ENCODE results near the gene COL26A1. TPM values are rescaled to one million over a fixed set of nuclear protein-coding genes. Genes with fewer than 3 reads are reported as not detected.

The COL26A1 gene
- total and polyA plus RNA-seq, 8 donors = 0.20 to 0.55 (median 0.31) TPM; not detected in 5

DNA sequence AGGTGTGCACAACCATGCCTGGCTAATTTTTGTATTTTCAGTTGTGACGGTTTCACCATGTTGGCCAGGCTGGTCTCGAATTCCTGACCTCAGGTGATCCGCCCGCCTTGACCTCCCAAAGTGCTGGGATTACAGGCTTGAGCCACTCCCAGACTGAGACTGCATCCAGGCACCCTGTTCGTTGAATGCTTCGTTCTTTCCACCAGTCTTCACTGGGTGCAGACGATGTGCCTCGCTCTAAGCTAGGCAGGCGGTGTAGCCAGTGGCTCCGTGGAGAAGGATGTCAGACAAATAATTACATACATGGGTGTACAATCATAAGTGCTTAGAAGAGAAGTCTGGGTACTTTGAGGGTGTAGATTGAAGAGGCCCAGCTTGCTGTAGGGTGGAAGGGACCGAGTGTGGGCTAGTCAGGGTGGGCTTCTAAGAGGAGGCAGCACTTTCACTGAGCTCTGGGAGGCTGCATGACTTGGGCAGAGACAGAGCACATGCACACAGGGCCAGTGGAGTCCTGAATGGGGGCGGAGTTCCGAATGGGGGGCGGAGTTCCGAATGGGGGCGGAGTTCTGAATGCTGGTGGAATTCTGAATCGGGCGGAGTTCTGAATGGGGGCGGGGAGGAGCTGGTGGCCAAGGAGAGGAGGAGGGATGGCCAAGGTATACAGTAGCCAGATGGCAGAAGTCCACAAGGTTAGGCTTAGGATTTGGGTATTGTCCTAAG, 74.3 kb downstream of the COL26A1 start:
- DNase-seq = no peak
- Histone ChIP-seq H3K36me3 (no peaks in the 10 kb centered on the region), H3K4me3 (no peak overlapping the region), H3K4me1 (peaks cover 0 to 4% (median 2%) of the 10 kb centered on the region in 4 donors), H3K27me3 (peaks cover 0 to 70% (median 17%) of the 10 kb centered on the region in 3 donors), H3K27ac (no peak overlapping the region), H3K9me3 (no peaks in the 10 kb centered on the region)
- 61 to 69% (median 63%) methylated on average over 19 of the region's 19 CpGs for WGBS, 5 donors
- TF ChIP-seq POLR2AphosphoS5 (IDR thresholded peaks at IDR 0.05) (no peak), POLR2A (IDR thresholded peaks at IDR 0.05) (no peak), EP300 (IDR thresholded peaks at IDR 0.05) (no peak)
- TF ChIP-seq, protein P1, sequence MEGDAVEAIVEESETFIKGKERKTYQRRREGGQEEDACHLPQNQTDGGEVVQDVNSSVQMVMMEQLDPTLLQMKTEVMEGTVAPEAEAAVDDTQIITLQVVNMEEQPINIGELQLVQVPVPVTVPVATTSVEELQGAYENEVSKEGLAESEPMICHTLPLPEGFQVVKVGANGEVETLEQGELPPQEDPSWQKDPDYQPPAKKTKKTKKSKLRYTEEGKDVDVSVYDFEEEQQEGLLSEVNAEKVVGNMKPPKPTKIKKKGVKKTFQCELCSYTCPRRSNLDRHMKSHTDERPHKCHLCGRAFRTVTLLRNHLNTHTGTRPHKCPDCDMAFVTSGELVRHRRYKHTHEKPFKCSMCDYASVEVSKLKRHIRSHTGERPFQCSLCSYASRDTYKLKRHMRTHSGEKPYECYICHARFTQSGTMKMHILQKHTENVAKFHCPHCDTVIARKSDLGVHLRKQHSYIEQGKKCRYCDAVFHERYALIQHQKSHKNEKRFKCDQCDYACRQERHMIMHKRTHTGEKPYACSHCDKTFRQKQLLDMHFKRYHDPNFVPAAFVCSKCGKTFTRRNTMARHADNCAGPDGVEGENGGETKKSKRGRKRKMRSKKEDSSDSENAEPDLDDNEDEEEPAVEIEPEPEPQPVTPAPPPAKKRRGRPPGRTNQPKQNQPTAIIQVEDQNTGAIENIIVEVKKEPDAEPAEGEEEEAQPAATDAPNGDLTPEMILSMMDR (IDR thresholded peaks at IDR 0.05) = no peak
- intact Hi-C loops (cut with DNase I; ENCODE audit: low total_unique reads) = no loop called here

DNA sequence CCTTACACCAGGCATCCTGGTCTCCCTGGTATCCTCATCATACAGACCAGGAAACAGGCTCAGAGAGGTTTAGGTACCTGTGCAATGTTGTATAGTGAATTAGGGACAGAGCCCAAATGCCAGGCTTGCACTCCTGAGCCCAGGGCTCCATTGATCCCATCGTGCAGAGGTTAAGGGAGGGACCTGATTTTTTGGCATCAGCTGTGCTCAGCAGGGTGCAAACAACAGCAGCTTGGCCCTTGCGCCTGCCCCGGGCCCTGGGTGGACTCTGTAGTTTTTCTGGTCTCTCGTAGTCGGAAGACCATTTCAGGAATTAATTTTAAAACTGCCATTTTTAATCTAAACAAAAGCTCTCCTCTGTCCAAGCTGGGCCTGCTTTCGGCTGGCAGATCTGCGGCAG, 79.2 kb downstream of the COL26A1 start:
- TF ChIP-seq POLR2AphosphoS5 (IDR thresholded peaks at IDR 0.05) = no peak
- no peak for TF ChIP-seq POLR2A (IDR thresholded peaks at IDR 0.05)
- TF ChIP-seq EP300 (IDR thresholded peaks at IDR 0.05) = no peak
- TF ChIP-seq, protein P1 (IDR thresholded peaks at IDR 0.05) = no peak
- H3K27ac ChIP-seq = no peak overlapping the region
- H3K27me3 ChIP-seq = peaks cover 0 to 31% (median 0%) of the 10 kb centered on the region in 3 donors
- H3K4me1 ChIP-seq = peaks cover 0 to 13% (median 9%) of the 10 kb centered on the region in 4 donors
- intact Hi-C loops (cut with DNase I; ENCODE audit: low total_unique reads) = no loop called here
- H3K4me3 ChIP-seq = no peak overlapping the region
- WGBS, 5 donors = 21 to 42% (median 26%) methylated on average over 6 to 7 of the region's 7 CpGs
- H3K36me3 ChIP-seq = no peaks in the 10 kb centered on the region
- H3K9me3 ChIP-seq = no peaks in the 10 kb centered on the region
- no peak for DNase-seq

DNA sequence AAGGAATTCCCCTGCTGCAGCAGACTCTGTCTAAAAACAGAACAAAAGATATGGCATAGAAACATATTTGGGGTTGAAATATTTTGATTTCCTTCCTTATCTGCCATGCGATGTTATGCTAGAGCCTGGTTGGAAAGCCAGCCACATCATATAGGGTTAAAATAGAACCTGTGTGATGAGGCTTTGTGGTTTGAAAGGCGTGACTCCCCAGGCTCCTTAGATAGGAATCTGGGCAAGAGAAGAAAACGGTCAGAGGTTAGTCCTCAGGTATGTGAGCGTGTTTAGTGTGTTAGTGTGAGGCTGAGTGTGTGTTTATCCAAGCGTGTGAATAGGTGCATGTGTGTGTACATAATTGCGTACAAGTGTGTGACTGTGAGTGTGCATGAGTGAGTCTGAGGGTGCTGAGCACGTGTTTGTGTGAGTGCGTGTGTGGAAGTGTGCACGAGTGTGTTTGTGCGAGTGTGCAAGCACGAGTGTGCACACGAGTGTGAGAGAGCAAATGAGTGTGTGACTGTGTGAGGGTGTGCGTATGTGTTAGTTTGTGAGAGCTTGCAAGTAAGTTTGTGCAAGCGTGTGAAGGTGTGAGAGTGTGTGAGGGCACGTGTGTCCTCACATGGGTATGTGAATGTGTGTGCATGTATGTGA, 79.9 kb downstream of the COL26A1 start:
- Histone ChIP-seq H3K9me3 (no peaks in the 10 kb centered on the region), H3K36me3 (no peaks in the 10 kb centered on the region), H3K4me1 (peaks cover 0 to 13% (median 9%) of the 10 kb centered on the region in 4 donors), H3K4me3 (no peak overlapping the region), H3K27me3 (peaks cover 0 to 27% (median 0%) of the 10 kb centered on the region in 3 donors), H3K27ac (no peak overlapping the region)
- WGBS, 5 donors = 33 to 50% (median 39%) methylated on average over 15 of the region's 15 CpGs
- TF ChIP-seq, protein P1 (IDR thresholded peaks at IDR 0.05) = no peak
- TF ChIP-seq POLR2AphosphoS5 (IDR thresholded peaks at IDR 0.05) (no peak), EP300 (IDR thresholded peaks at IDR 0.05) (no peak), POLR2A (IDR thresholded peaks at IDR 0.05) (no peak)
- peak in 1 of 2 donors; percentile 24 for DNase-seq
- intact Hi-C loops (cut with DNase I; ENCODE audit: low total_unique reads) = no loop called here

DNA sequence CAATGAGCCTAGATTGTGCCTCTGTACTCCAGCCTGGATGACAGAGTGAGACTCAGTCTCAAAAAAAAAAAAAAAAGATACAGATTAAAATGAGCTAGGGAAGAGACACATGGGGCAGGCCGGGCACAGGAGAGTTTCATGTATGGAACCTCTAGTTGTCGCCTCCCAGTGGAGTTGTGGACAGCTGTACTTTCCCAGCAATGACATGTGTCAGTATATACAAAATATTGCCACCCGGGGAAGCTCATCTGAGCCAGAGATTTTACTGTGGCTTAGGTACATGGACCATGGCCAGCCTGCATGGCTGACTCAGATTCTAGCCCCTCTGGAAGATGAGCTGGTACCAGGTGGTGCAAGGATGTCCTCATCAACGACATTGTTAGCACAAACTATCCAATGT, 87.4 kb downstream of the COL26A1 start:
- TF ChIP-seq, protein P1 (IDR thresholded peaks at IDR 0.05) = no peak
- no peak for TF ChIP-seq EP300 (IDR thresholded peaks at IDR 0.05)
- TF ChIP-seq POLR2AphosphoS5 (IDR thresholded peaks at IDR 0.05) = no peak
- TF ChIP-seq POLR2A (IDR thresholded peaks at IDR 0.05) = no peak

More for the DNA sequence above, 87.4 kb downstream of the COL26A1 start:
- Histone ChIP-seq H3K27me3 (peaks cover 0 to 10% (median 0%) of the 10 kb centered on the region in 3 donors), H3K27ac (no peak overlapping the region), H3K9me3 (no peaks in the 10 kb centered on the region), H3K36me3 (no peaks in the 10 kb centered on the region), H3K4me1 (no peaks in the 10 kb centered on the region), H3K4me3 (no peak overlapping the region)
- 82 to 88% (median 84%) methylated on average over 4 of the region's 4 CpGs for WGBS, 5 donors
- no peak for DNase-seq
- intact Hi-C loops (cut with DNase I; ENCODE audit: low total_unique reads) = no loop called here

Measured in stomach (tissue), 9 donors.